Ovary (tissue), 9 donors: ENCODE results near the gene FLNA. TPM values are rescaled to one million over a fixed set of nuclear protein-coding genes. Genes with fewer than 3 reads are reported as not detected.

Experiments used
- DNase-seq, 5 donors: peaks; one replicate each; pipeline ENCODE4 v3.0.0-alpha.2; 2019 to 2020
- H3K27ac ChIP-seq, 2 donors: fragments of 200-600 bp; one replicate each; pipeline versions ENCODE4 v1.5.1 to v1.8.0; 2019 to 2022
- H3K27me3 ChIP-seq: fragments of 200-600 bp; one replicate; pipeline ENCODE4 v1.8.0; 2022
- H3K36me3 ChIP-seq: fragments of 200-600 bp; sonication (generic); one replicate; pipeline ENCODE4 v1.5.1; 2019
- H3K4me1 ChIP-seq: one replicate; pipeline ENCODE4 v1.8.1; 2013; ENCODE audit warnings: mild to moderate bottlenecking, moderate library complexity; ENCODE audit not compliant: insufficient read depth
- H3K4me3 ChIP-seq: fragments of 200-600 bp; sonication (generic); one replicate; pipeline ENCODE4 v1.5.1; 2017
- H3K9me3 ChIP-seq, 2 donors: fragments of 200-600 bp in 1 of 2; sonication (generic) in 1 of 2; one replicate each; pipeline versions ENCODE4 v1.5.1 to v1.8.1; 2013 to 2019; ENCODE audit warnings: mild to moderate bottlenecking in 1 of 2, moderate library complexity in 1 of 2
- CTCF ChIP-seq, 3 donors: fragments of 450-650 bp in 2 of 3; fragments of 200-600 bp in 1 of 3; IDR thresholded peaks; one replicate each; pipeline versions ENCODE4 v1.5.1 to v1.8.0; 2016 to 2022; ENCODE audit warnings: antibody characterized with exemption in 3 of 3, mild to moderate bottlenecking in 1 of 3
- EP300 ChIP-seq: sonication (generic); formaldehyde crosslinking; IDR thresholded peaks from one replicate; pipeline ENCODE4 v1.6.1; 2017; ENCODE audit warnings: antibody characterized with exemption
- POLR2A ChIP-seq: fragments of 450-650 bp; IDR thresholded peaks from one replicate; pipeline ENCODE4 v1.6.1; 2017; ENCODE audit warnings: antibody characterized with exemption, mild to moderate bottlenecking, moderate library complexity
- WGBS, 3 donors: extraction: QIAGEN DNeasy Blood & Tissue Kit in 1 of 3; methylation state at CpG; one replicate each; pipeline versions ENCODE4 v1.1.5 to v1.1.7; 2013 to 2017; 5-methylcytosine and 5-hydroxymethylcytosine counted together
- intact Hi-C, 4 donors: fragments of 100-400 bp; cut with DNase I; formaldehyde crosslinking; loops; one replicate each; pipeline versions ENCODE4 v1.11.0 to v1.15.1; 2022 to 2023
- polyA plus RNA-seq, 2 donors: library from polyadenylated mRNA; stranded (reverse); fragments of 200-250 nt in 1 of 2; fragments of 350-450 nt in 1 of 2; fragmentation: Illumina TruSeq in 1 of 2; extraction: RNeasy Lipid Tissue Mini Kit (QIAGEN cat#74804) in 1 of 2; gene quantifications; one replicate each; pipeline ENCODE4 v1.2.3, GENCODE V29; 2013 to 2014
- total RNA-seq, 7 donors: library from RNA; depleted of rRNA in 2 of 7; stranded (reverse); fragments of >200 nt in 2 of 7; fragmentation: NEBNext Ultra II Directional in 3 of 7; extraction: Animal tissue kit (Norgen Biotek cat#: 25700) in 3 of 7; gene quantifications; one replicate each; pipeline versions ENCODE4 v1.1.0 to v1.2.4, GENCODE V29; 2016 to 2023
- donor health status: DM: no; HTN: no; CAD: no; lungs with moderate emphysema.
- donor health status: DM: no; HTN: no; CAD: no.
- donor health status: Bipolar disorder and iron deficiency.
- donor health status: DM: yes; HTN: yes; CAD: no.
- donor health status: DM: no; HTN: no; CAD: no.
- donor health status: DM: yes; HTN: yes; CAD: no.

The FLNA gene
- total and polyA plus RNA-seq, 9 donors = 327 to 2,249 (median 885) TPM

- peak in 2 of 5 donors; percentile 58 to 60 for DNase-seq
- Histone ChIP-seq H3K4me1 (no peaks in the 10 kb centered on the region), H3K36me3 (no peaks in the 10 kb centered on the region), H3K9me3 (no peaks in the 10 kb centered on the region), H3K4me3 (no peak within 1 kb of the TSS), H3K27me3 (no peaks in the 10 kb centered on the region), H3K27ac (no peak within 1 kb of the TSS)
- WGBS, 3 donors = 65 to 73% (median 67%) methylated on average over 18 to 26 of the region's 26 CpGs
- TF ChIP-seq CTCF (IDR thresholded peaks at IDR 0.05) = no peak
- TF ChIP-seq POLR2A = no peak
- no peak for TF ChIP-seq EP300
- intact Hi-C loops = no loop called here
Measured at GRCh38 chrX:154409222-154409871, 34.9 kb upstream of the FLNA start, which contains the start of gene DNASE1L1. Gene DNASE1L1 (minus strand): TSS chrX:154409254. CDS start chrX:154405568, 3,686 bp downstream.

DNA sequence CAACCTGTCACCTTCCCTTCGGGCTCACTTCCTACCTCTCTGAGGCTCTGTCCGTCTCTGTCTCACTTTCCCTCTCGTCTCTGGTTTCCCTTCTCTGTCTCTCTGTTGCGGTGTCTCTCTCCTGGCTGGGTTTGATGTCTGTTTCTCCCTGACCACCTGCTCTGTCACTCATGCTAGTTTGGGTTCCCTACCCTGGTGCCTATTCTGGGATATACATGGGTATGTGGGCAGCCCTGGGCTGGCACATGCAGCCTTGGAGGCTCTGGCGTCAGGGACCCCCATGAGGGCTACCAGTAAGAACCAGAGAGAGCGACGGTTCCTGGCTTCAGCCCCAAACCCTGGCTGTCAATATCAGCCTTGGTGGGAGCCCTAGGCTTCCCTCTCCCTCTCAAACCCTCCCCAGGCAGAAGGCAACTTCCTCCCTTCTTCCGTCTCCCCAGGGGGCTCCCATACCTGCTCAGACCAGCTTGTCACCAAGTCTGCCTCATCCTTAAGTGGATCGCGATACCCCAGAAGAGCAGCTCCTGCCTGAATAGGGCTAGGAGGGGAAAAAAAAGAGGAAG is 34.3 kb upstream of the FLNA start:
- Histone ChIP-seq H3K4me3 (no peak overlapping the region), H3K9me3 (no peaks in the 10 kb centered on the region), H3K27me3 (no peaks in the 10 kb centered on the region), H3K36me3 (no peaks in the 10 kb centered on the region), H3K27ac (no peak overlapping the region), H3K4me1 (no peaks in the 10 kb centered on the region)
- DNase-seq = no peak
- TF ChIP-seq POLR2A = no peak
- TF ChIP-seq CTCF (IDR thresholded peaks at IDR 0.05) = no peak
- TF ChIP-seq EP300 = no peak
- 71 to 74% (median 72%) methylated on average over 10 of the region's 10 CpGs for WGBS, 3 donors
- intact Hi-C loops = no loop called here

DNA sequence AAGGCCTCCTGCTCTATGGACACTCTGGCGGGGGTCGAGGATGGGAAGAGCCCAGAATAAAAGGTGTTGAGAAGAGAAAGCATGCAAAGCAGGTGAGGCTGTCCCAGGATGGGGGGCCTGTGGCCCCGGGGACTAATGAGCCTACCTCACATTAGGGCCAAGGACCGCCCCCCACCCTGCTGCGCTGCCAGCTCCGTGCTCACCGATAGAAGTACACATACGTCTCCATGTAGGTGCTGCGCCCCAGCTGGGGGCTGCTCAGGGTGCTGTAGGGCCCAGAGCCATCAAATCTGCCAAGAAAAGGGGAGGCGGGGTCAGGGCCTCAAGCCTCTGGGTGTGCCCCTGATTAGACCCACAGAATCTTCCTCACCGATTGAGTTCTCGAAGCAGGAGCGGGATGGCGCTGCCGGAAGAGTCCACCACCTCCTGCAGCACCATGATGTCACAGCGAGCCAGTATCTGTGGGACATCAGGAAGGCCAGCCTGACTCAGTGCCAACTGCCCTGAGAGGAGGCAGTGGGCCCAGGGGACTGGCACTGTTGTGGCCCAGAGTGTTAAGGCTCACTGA is 30.3 kb upstream of the FLNA start:
- WGBS, 3 donors = 85 to 93% (median 89%) methylated on average over 16 of the region's 16 CpGs
- no peak for TF ChIP-seq EP300
- Histone ChIP-seq H3K27ac (no peak overlapping the region), H3K4me1 (no peaks in the 10 kb centered on the region), H3K9me3 (no peaks in the 10 kb centered on the region), H3K4me3 (no peak overlapping the region), H3K27me3 (no peaks in the 10 kb centered on the region), H3K36me3 (no peaks in the 10 kb centered on the region)
- intact Hi-C loops = loop anchor here in 1 of 4 donors (5.0 kb wide), 1 partner anchor 128 kb away; no protein-coding TSS in a partner anchor
- DNase-seq = no peak

DNA sequence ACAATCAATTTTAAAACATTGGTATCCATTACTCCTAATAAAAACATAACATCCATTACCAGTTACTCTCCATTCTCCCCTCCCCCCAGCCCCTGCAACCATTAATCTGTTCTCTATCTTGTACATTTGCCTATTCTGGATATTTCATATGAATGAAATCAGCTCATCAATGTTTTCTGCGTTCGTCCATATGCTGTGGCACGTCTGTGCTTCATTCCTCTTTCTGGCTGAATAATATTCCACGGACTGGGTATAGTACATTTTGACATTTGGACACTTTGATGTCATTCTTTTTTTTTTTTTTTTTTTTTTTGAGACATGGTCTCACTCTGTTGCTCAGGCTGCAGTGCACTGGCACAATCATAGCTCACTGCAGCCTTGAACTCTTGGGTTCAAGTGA is 29.4 kb upstream of the FLNA start:
- no peaks in the 10 kb centered on the region for H3K9me3 ChIP-seq
- H3K27ac ChIP-seq = no peak overlapping the region
- H3K27me3 ChIP-seq = no peaks in the 10 kb centered on the region
- intact Hi-C loops = loop anchor here in 1 of 4 donors (5.0 kb wide), 1 partner anchor 128 kb away; no protein-coding TSS in a partner anchor
- TF ChIP-seq POLR2A (no peak), EP300 (no peak), CTCF (IDR thresholded peaks at IDR 0.05) (no peak)
- WGBS, 3 donors = 70 to 79% (median 71%) methylated on average over 4 of the region's 4 CpGs
- H3K36me3 ChIP-seq = no peaks in the 10 kb centered on the region
- no peaks in the 10 kb centered on the region for H3K4me1 ChIP-seq
- no peak overlapping the region for H3K4me3 ChIP-seq
- DNase-seq = no peak

DNA sequence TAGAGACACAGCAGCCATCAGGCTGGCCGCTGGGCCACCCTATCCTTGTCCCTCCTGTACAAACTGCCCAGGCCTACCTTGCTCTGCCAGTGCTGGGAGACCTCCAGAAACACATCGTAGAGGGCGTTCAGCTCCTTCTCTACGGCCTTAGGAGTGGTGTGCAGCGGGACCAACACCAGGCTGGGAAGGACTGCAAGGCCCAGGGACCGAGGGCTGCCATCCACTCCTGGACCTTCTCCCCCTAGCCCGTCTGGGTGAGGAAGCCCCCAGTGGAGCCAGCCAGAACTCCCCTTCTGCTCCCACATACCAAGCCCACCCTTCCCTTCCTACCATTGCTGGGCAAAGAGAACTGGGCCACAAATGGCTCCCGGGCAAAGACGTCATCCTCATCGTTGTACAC is 28.8 kb upstream of the FLNA start:
- WGBS, 3 donors = 73 to 84% (median 75%) methylated on average over 10 of the region's 10 CpGs
- no peaks in the 10 kb centered on the region for H3K4me1 ChIP-seq
- no peaks in the 10 kb centered on the region for H3K9me3 ChIP-seq
- no peak for DNase-seq
- TF ChIP-seq CTCF (IDR thresholded peaks at IDR 0.05) (no peak), POLR2A (no peak), EP300 (no peak)
- intact Hi-C loops = loop anchor here in 1 of 4 donors (5.0 kb wide), 1 partner anchor 129 kb away; no protein-coding TSS in a partner anchor
- H3K27ac ChIP-seq = no peak overlapping the region
- H3K36me3 ChIP-seq = no peaks in the 10 kb centered on the region
- H3K4me3 ChIP-seq = no peak overlapping the region
- H3K27me3 ChIP-seq = no peaks in the 10 kb centered on the region
